Omental fat pad (tissue), 4 donors: Measurements from ENCODE around the gene GHRH. TPM values are rescaled to one million over a fixed set of nuclear protein-coding genes. Genes with fewer than 3 reads are reported as not detected.

ENCODE experiments used
- ATAC-seq: fragments of 150-250 bp; one replicate; pipeline ENCODE4 v1.9.1; 2016; ENCODE audit warnings: mild to moderate bottlenecking, moderate library complexity; ENCODE audit not compliant: low FRiP score
- DNase-seq: peaks from one replicate; pipeline ENCODE4 v3.0.0-alpha.2; 2019; ENCODE audit warnings: low spot score
- CTCF ChIP-seq, 3 donors: fragments of 450-650 bp; IDR thresholded peaks; one replicate each; pipeline ENCODE4 v1.5.1; 2016 to 2017; ENCODE audit warnings: antibody characterized with exemption in 3 of 3, mild to moderate bottlenecking in 3 of 3, moderate library complexity in 2 of 3
- total RNA-seq, 4 donors: library from RNA; depleted of rRNA; stranded (reverse); fragments of >200 nt; gene quantifications; one replicate each; pipeline ENCODE4 v1.1.0, GENCODE V29; 2016

The GHRH gene
- total RNA-seq, 4 donors from 2014 or later = not detected

- ATAC-seq (no peak), DNase-seq (no peak)
- no peak for TF ChIP-seq CTCF (IDR thresholded peaks at IDR 0.05)
These were observed 22.0 kb upstream of the GHRH start for GRCh38 chr20:37283530-37284195.

DNA sequence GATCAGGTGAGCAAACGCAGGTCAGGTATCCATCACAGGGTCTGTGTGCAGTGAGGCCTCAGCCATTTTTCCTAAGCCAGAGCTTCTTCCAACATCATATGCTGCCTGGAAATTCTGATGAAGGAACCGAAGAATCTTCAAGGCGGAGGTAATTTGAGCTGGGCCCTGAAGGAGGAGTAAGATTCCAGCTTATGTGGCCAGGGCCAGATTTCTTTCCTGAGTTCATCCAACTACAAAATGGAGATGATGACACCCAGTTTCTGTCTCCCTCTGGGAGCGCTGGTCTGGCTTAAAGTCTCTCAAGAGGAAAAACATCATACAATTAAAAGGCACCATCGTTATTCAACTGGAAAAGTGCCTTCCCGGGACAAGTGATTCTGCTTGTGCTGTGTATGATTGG is 20.9 kb upstream of the GHRH start:
- TF ChIP-seq CTCF (IDR thresholded peaks at IDR 0.05) = no peak
- ATAC-seq = peak; percentile 86
- DNase-seq = no peak

- no peak for DNase-seq
- no peak for TF ChIP-seq CTCF (IDR thresholded peaks at IDR 0.05)
- ATAC-seq = no peak
These were observed 18.8 kb upstream of the GHRH start for GRCh38 chr20:37280403-37280802.

- no peak for TF ChIP-seq CTCF (IDR thresholded peaks at IDR 0.05)
- ATAC-seq (no peak), DNase-seq (no peak)
These were observed 18.2 kb upstream of the GHRH start for GRCh38 chr20:37279820-37280219.

DNA sequence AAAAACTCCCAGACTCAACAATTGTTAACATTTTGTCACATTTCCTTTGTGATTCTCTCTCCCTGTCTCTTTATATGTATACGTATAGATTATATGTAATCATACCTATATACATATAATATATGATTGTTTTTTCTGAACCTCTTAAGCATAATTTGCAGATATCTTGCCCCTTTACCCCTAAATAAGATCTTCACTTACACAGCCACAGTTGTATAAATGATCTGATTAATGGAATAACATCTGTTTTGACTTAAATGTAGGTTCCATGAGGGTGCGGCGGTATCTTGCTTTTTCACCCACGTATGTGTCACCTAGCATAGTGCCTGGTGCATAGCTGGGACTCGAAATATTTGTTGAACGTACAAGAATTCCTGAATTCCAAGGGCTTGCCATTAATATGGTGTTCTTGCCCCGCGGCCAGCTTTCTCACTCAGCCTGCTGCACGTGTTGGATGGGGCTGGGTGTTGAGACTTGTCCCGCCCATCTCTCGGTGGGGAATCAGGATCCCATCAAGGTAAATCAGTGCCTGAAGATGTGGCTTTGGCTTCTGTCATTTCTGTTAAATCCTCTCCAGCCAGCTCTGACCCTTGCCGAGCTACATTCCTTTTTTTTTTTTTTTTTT is 17.5 kb upstream of the GHRH start:
- ATAC-seq = no peak
- no peak for DNase-seq
- no peak for TF ChIP-seq CTCF (IDR thresholded peaks at IDR 0.05)

GRCh38 chr20:37277253-37277593 is 15.6 kb upstream of the GHRH start:
- DNase-seq (no peak), ATAC-seq (no peak)
- TF ChIP-seq CTCF (IDR thresholded peaks at IDR 0.05) = no peak
